HG03378 (cell line): ENCODE data around the gene SPSB2.
A peak's percentile ranks its signal among the peaks of the same experiment; 100 is the strongest.

Source experiments
- ATAC-seq: cut with Tn5 transposase; IDR thresholded peaks from one replicate; pipeline ENCODE4 v1.9.1; 2021; ENCODE audit warnings: mild to moderate bottlenecking, moderate library complexity; ENCODE audit not compliant: unreplicated experiment

SPSB2 gene

GRCh38 chr12:6853626-6854025 lies 19.5 kb downstream of the SPSB2 start:
- no peak for ATAC-seq

- no peak for ATAC-seq
These were observed 20.3 kb downstream of the SPSB2 start for GRCh38 chr12:6852651-6853354.

DNA sequence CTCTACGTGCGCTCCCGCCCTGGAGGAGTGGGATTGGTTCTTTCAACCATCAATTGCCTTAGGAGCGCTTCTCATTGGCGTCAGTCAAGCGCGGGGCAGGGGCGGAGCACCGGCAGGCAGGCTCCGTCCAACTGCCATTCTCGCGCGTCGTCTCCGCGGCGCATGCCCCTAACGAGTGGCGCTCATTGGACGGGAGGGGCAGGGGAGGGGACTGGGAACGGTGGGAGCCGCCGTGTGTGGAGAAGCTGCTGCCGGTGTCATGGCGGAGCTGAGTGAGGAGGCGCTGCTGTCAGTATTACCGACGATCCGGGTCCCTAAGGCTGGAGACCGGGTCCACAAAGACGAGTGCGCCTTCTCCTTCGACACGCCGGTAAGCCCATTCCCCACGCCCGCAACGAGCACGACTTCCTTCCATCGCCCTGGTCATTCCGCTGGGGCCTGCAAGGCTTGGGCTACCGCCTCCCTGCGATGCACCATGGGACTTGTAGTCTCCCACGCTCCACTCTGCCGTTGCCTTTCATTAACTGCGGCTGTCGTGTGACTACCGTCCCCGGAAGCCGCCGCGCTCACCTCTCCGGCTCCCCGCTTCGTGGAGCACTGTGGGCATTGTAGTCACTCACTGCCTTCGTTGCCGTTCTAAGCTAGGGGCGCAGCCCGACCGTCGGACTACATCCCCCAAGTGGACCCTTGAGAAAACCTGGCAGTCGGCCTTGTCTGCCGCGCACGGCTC lies 21.0 kb downstream of the SPSB2 start, which contains the start of gene USP5:
Gene USP5, plus strand, starts transcription at position 230 of the 730 bp plus-strand sequence. Its CDS starts 30 bp downstream, at position 260.
- peak; percentile 79 for ATAC-seq

GRCh38 chr12:6851153-6851920 lies 21.8 kb downstream of the SPSB2 start, which contains the start of gene CDCA3:
TSS of gene CDCA3 (minus strand) at chr12:6851286. CDS start at chr12:6850952, 334 bp downstream.
- peak; percentile 58 for ATAC-seq

- ATAC-seq, result no peak
These were observed 22.3 kb downstream of the SPSB2 start for GRCh38 chr12:6850796-6851152.

DNA sequence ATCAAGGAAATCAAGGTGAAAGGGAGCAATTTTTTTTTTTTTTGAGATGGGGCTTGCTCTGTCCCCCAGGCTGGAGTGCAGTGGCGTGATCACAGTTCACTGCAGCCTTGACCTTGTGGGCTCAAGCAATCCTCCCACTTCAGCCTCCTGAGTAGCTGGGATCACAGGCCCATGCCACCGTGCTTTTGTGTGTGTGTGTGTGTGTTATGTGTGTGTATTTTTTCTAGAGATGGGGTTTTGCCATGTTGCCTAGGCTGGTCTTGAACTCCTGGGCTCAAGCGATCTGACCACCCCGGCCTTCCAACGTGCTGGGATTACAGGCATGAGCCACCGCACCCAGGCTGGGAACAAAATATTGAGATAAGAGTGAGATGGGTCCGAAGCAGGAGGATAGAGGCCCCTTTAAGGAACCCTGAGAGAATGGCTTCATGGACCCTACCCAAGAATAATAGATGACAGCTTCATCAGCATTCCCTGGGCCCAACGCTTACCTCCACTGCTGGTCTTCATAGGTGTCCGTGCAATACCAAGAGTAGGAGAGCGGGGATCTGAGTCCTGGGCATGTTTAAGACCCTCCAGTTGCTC lies 23.0 kb downstream of the SPSB2 start:
- no peak for ATAC-seq

DNA sequence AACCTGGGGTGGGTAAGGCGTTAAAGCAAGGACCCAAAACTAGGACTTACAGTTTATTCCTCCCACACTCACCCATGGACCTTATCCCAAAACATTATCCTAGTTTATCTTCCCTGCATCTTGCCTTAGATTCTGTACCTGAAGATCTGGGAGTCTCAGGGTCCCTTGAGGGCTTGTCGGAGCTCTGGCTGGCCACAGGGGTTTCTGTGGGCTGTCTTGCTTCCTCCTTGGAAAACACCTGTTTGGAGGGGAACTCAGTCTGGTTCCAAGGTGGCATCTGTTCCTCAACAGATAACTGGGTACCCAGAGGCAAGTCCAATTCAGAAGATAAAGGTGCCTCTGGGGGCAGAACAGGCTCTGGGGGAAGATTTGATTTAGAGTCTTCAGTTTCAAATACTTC lies 23.7 kb downstream of the SPSB2 start:
- ATAC-seq, result no peak

GRCh38 chr12:6847676-6848075 lies 25.4 kb downstream of the SPSB2 start:
- ATAC-seq, result no peak

DNA sequence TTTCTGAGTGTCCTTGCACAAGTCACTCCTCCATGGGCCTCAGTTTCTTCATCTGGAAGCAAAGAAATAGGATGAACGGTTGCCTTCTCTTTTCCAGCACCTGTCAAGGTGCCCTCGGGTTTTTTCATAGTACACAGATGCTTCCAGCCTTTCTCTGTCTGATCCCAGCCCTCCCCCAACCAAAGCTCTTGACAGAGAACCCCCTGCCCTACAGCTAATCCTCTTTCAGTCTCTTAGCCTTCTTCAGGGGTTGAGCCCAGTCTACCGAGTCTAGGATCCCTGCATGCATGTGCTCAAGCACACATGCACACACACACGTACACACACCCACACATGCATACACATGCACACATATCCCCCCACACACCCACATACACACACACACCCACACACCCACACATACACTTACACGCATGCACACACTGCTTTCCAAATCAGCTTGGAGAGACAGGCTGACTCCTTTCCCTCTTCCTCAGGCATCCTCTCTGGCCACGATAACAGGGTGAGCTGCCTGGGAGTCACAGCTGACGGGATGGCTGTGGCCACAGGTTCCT lies 26.7 kb downstream of the SPSB2 start:
- no peak for ATAC-seq

GRCh38 chr12:6845395-6845794 lies 27.7 kb downstream of the SPSB2 start:
- ATAC-seq, result no peak

- ATAC-seq, result no peak
These were observed 29.8 kb downstream of the SPSB2 start for GRCh38 chr12:6843118-6843902.

GRCh38 chr12:6842075-6842474 lies 31.0 kb downstream of the SPSB2 start:
- ATAC-seq, result no peak

GRCh38 chr12:6840761-6841515 lies 32.2 kb downstream of the SPSB2 start, which contains the start of gene GNB3:
TSS of gene GNB3 (plus strand) at chr12:6840925. CDS start at chr12:6841288, 363 bp downstream.
- no peak for ATAC-seq

- ATAC-seq, result no peak
These were observed 32.8 kb downstream of the SPSB2 start for GRCh38 chr12:6840330-6840729.

DNA sequence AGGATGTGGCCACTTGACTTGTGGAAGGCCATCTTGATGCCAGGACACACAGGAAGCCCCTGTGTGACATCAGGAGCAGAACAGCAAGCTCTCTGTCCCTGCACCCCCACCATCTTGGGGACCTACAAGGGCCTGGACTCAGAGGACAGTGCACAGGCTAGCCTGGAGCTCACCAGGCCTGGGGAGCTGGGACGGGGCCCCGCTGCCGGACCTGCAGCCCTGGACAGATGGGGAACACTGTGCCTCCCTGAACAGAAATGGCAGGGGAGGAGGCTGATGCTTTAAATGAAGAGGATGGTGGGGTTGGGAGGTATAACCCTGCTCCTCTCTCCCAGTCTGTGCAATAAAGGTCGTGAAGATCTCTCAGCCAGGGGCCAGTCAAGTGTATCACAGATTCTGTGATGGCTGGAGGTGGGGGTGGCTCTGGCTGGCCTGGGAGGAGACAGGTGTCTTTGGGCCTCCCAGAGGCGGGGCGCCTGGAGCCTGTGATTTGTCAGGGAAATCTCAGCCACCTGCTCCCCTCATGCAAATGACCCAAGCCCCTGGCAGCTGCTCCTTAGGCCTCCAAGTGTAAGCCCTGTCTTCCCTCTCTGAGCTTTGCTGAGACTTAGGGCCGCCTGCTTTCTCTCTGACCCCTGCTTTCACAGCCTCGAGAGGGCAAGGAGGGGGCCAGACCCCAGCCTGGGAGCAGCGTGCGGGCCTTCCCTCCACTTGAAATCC lies 33.5 kb downstream of the SPSB2 start:
- ATAC-seq, result no peak

DNA sequence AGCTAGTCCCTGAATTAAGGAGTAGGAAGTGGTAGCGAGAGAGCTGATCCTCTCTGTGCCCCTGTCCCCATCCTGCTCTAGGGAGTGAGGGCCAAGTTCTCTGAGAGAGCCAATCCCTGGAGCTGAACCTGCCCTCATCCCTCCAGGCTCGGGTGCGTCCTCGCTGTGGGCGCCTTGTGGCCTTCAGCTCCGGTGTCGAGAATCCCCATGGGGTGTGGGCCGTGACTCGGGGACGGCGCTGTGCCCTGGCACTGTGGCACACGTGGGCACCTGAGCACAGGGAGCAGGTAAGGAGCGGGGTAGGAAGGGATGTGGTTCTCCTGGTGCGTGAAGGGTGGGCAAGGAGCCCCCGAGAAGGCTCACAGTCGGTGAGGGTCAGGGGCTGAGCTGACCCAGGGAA lies 34.2 kb downstream of the SPSB2 start:
- no peak for ATAC-seq

- no peak for ATAC-seq
These were observed 35.6 kb downstream of the SPSB2 start for GRCh38 chr12:6837370-6838060.

DNA sequence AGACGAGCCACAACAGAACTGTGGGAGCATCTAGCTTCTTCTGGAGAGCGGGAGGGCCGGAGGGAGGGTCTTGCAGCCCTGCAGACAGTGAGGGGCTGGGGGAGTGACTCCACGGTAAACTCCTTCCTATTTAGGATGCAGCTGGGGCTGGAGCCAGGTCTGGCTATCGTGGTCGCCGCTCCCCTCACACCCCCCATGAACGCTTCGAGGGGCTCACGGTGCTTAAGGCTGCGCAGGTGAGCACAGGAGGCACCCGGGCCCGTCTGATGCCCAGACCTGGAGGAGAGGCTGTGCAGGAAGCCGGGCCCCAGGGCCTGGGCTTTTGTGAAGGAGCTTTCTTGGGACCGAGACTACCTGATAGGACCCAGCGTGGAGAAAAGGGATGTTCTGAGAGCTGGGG lies 36.3 kb downstream of the SPSB2 start:
- no peak for ATAC-seq
